HepG2 (cell line): ENCODE measurements around the gene PATE4. TPM values are rescaled to one million over a fixed set of nuclear protein-coding genes. Genes with fewer than 3 reads are reported as not detected.

Experiments
- ATAC-seq: fragments of 200-7000 bp; cut with Tn5 transposase; 3 replicates; pipeline ENCODE4 v1.9.1; 2020; ENCODE audit warnings: mild to moderate bottlenecking, moderate library complexity
- BruUV-seq: library from RNA; stranded (reverse); fragments of 400-500 nt; replicated peaks from 2 replicates; lab custom pipeline; 2021; lab: Mats Ljungman, UMichigan
- CTCF ChIA-PET: fragments of 300-600 bp; formaldehyde crosslinking; extraction: SDS; loops from one replicate; lab custom pipeline; 2021; ENCODE audit warnings: low total read pairs, inconsistent platforms, low intra/inter-chr PET ratio; lab: Yijun Ruan, JAX
- POLR2A ChIA-PET: fragments of 350-600 bp; sonication (Branson Sonifier 250); formaldehyde crosslinking; loops from one replicate; lab custom pipeline; 2020; ENCODE audit warnings: antibody characterized with exemption, inconsistent platforms; lab: Yijun Ruan, JAX
- DNase-seq: peaks from one replicate; pipeline ENCODE4 v3.0.0-alpha.2; 2015; ENCODE audit warnings: low spot score
- FAIRE-seq: peaks from 3 replicates; lab custom pipeline; 2011; peaks lifted over from hg19 to GRCh38; lab: Jason Lieb, UNC
- H2AFZ ChIP-seq: one replicate; pipeline ENCODE4 v1.6.1; 2011; ENCODE audit warnings: low read length, inconsistent platforms
- H3K27ac ChIP-seq: fragments of 300-600 bp; 3 replicates; pipeline ENCODE4 v1.8.0; 2011; ENCODE audit warnings: mixed run types, mild to moderate bottlenecking, mixed read lengths, low read length, inconsistent platforms; ENCODE audit not compliant: insufficient read depth; ENCODE audit errors: extremely low read length
- H3K27me3 ChIP-seq, 2 experiments: fragments of 200-600 bp in 1 of 2; 2 replicates in 1 of 2; 3 replicates in 1 of 2; pipeline versions ENCODE4 v1.6.0 to v1.8.0; 2011; ENCODE audit warnings: low read length in 2 of 2, mild to moderate bottlenecking in 2 of 2, moderate library complexity in 2 of 2, inconsistent platforms in 1 of 2; ENCODE audit not compliant: insufficient read depth in 2 of 2, control insufficient read depth in 1 of 2
- H3K36me3 ChIP-seq, 2 experiments: fragments of 200-600 bp in 1 of 2; replicated peaks in 1 of 2; 2 replicates in 1 of 2; 3 replicates in 1 of 2; pipeline versions ENCODE4 v1.5.1 to v1.8.0; 2011; ENCODE audit warnings: low read length in 2 of 2, inconsistent platforms in 1 of 2; ENCODE audit not compliant: insufficient read depth in 2 of 2, control insufficient read depth in 1 of 2
- H3K4me1 ChIP-seq: 2 replicates; pipeline ENCODE4 v1.5.1; 2012; ENCODE audit warnings: low read length, inconsistent platforms; ENCODE audit not compliant: insufficient read depth
- H3K4me2 ChIP-seq: 2 replicates; pipeline ENCODE4 v1.6.0; 2011; ENCODE audit warnings: low read depth, low read length, inconsistent platforms
- H3K4me3 ChIP-seq, 3 experiments: fragments of 200-600 bp in 1 of 3; sonication (generic), shearing (Covaris generic) in 1 of 3; replicated peaks in 1 of 3; 2 replicates each; pipeline ENCODE4 v1.5.1; 2011 to 2016; ENCODE audit warnings: low read length in 3 of 3, inconsistent platforms in 2 of 3, low read depth in 2 of 3, mild to moderate bottlenecking in 2 of 3, control low read depth in 1 of 3, mixed read lengths in 1 of 3; ENCODE audit not compliant: insufficient read depth in 1 of 3
- H3K79me2 ChIP-seq: one replicate; pipeline ENCODE4 v1.6.1; 2011; ENCODE audit warnings: low read length, inconsistent platforms; ENCODE audit not compliant: insufficient read depth
- H3K9ac ChIP-seq: 2 replicates; pipeline ENCODE4 v1.6.0; 2011; ENCODE audit warnings: mild to moderate bottlenecking, low read depth, low read length, inconsistent platforms; ENCODE audit not compliant: insufficient read depth
- H3K9me3 ChIP-seq: 2 replicates; pipeline ENCODE4 v1.5.1; 2012; ENCODE audit warnings: mild to moderate bottlenecking, low read length
- H4K20me1 ChIP-seq: 2 replicates; pipeline ENCODE4 v1.6.0; 2011; ENCODE audit warnings: inconsistent platforms, mild to moderate bottlenecking, low read length, moderate library complexity; ENCODE audit not compliant: insufficient read depth
- AHR ChIP-seq: IDR thresholded peaks from 2 replicates; pipeline ENCODE4 v1.6.1; 2018; ENCODE audit warnings: missing genetic modification reagents, missing compliant biosample characterization
- ETV5 ChIP-seq: IDR thresholded peaks from 2 replicates; pipeline ENCODE4 v1.6.1; 2018; ENCODE audit warnings: missing biosample characterization, missing genetic modification reagents, inconsistent platforms, borderline replicate concordance
- HOXA3 ChIP-seq: sonication (generic); formaldehyde crosslinking; IDR thresholded peaks from 2 replicates; pipeline ENCODE4 v1.5.0; 2020; ENCODE audit warnings: missing genetic modification reagents
- IKZF1 ChIP-seq: fragments of 450-650 bp; IDR thresholded peaks from 2 replicates; pipeline ENCODE4 v1.7.1; 2016
- MZF1 ChIP-seq: sonication (generic); formaldehyde crosslinking; IDR thresholded peaks from 2 replicates; pipeline ENCODE4 v1.8.1; 2023; ENCODE audit warnings: mild to moderate bottlenecking, missing genetic modification reagents, borderline replicate concordance
- NFE2L1 ChIP-seq: sonication (generic); formaldehyde crosslinking; IDR thresholded peaks from 2 replicates; pipeline ENCODE4 v1.4.0; 2020; ENCODE audit warnings: missing genetic modification reagents, mild to moderate bottlenecking, borderline replicate concordance
- NFIB ChIP-seq: sonication (generic); formaldehyde crosslinking; IDR thresholded peaks from 2 replicates; pipeline ENCODE4 v1.9.0; 2021; ENCODE audit warnings: missing genetic modification reagents, mild to moderate bottlenecking, borderline replicate concordance
- PHF5A ChIP-seq: IDR thresholded peaks from one replicate; pipeline ENCODE4 v1.6.1; 2018; ENCODE audit warnings: low read depth, missing genetic modification reagents; ENCODE audit not compliant: unreplicated experiment
- REST ChIP-seq, 2 experiments: IDR thresholded peaks; 2 replicates each; pipeline ENCODE4 v1.6.1; 2011 to 2012; ENCODE audit warnings: low read length in 2 of 2, borderline replicate concordance in 1 of 2, low read depth in 1 of 2, mild to moderate bottlenecking in 1 of 2, moderate library complexity in 1 of 2
- TBX3 ChIP-seq: fragments of 450-650 bp; IDR thresholded peaks from 2 replicates; pipeline ENCODE4 v1.6.1; 2017; ENCODE audit warnings: antibody characterized with exemption, mild to moderate bottlenecking, inconsistent platforms, borderline replicate concordance
- YY1 ChIP-seq: IDR thresholded peaks from 2 replicates; pipeline ENCODE4 v1.6.1; 2011; ENCODE audit warnings: low read length, low read depth, moderate library complexity, mild to moderate bottlenecking; ENCODE audit not compliant: insufficient read depth, insufficient replicate concordance
- ZBTB7B ChIP-seq: sonication (generic); formaldehyde crosslinking; IDR thresholded peaks from 2 replicates; pipeline ENCODE4 v1.4.0; 2020; ENCODE audit warnings: missing genetic modification reagents
- ZNF180 ChIP-seq: sonication (generic); formaldehyde crosslinking; IDR thresholded peaks from 2 replicates; pipeline ENCODE4 v1.4.0; 2020; ENCODE audit warnings: low read depth, missing genetic modification reagents, borderline replicate concordance
- ZNF724P ChIP-seq: sonication (generic); formaldehyde crosslinking; IDR thresholded peaks from 2 replicates; pipeline ENCODE4 v1.8.0; 2022; ENCODE audit warnings: missing genetic modification reagents, borderline replicate concordance
- ZSCAN22 ChIP-seq: sonication (generic); formaldehyde crosslinking; IDR thresholded peaks from 2 replicates; pipeline ENCODE4 v1.4.0; 2020; ENCODE audit warnings: mild to moderate bottlenecking, missing genetic modification reagents
- WGBS: methylation state at CpG from one replicate; pipeline ENCODE4 v1.1.6; 2017; ENCODE audit warnings: low lambda C conversion rate; 5-methylcytosine and 5-hydroxymethylcytosine counted together
- in situ Hi-C: cut with HindIII; loops from 2 replicates; pipeline ENCODE4 v1.10.0; 2017; ENCODE audit warnings: low pct_unique_long_range_greater_than_20kb; ENCODE audit not compliant: extremely low pct_ligation_motif_present
- intact Hi-C: fragments of 100-400 bp; cut with micrococcal nuclease; formaldehyde crosslinking; loops from one replicate; pipeline ENCODE4 v1.10.0; 2022; ENCODE audit not compliant: unreplicated experiment
- polyA plus RNA-seq, 8 experiments: library from polyadenylated mRNA; depleted of rRNA in 3 of 8; stranded (reverse) in 7 of 8; unstranded in 1 of 8; fragments of >200 nt; fragmentation: Illumina TruSeq in 4 of 8; extraction: Trizol in 4 of 8; gene quantifications; 2 replicates each; pipeline versions ENCODE4 v1.2.1 to v1.2.3, GENCODE V29; 2011 to 2016; ENCODE audit warnings: low read depth in 4 of 8, missing spikeins in 1 of 8, mixed read lengths in 1 of 8; ENCODE audit not compliant: insufficient read depth in 1 of 8
- total RNA-seq, 5 experiments: library from RNA; depleted of rRNA; stranded (reverse); fragments of >200 nt; fragmentation: Illumina TruSeq; extraction: Trizol; gene quantifications; 2 replicates each; pipeline ENCODE4 v1.2.3, GENCODE V29; 2016; ENCODE audit warnings: low read depth in 1 of 5

The PATE4 gene
- total and polyA plus RNA-seq, 2 of the 13 experiments (the other 11 are each of a cell fraction or from before 2014, with no cell fraction given): not detected

GRCh38 chr11:125797641-125798040, 35.5 kb upstream of the PATE4 start:
- ATAC-seq (no peak), FAIRE-seq (no peak), DNase-seq (no peak)
- no peaks in the 10 kb centered on the region for H3K79me2 ChIP-seq
- H3K9ac ChIP-seq: no peak overlapping the region
- H3K4me3 ChIP-seq: no peak overlapping the region
- H3K9me3 ChIP-seq: peaks cover 9% of the 10 kb centered on the region
- no peaks in the 10 kb centered on the region for H3K4me1 ChIP-seq
- no peak overlapping the region for H3K4me2 ChIP-seq
- no TSS peak for BruUV-seq
- 0% methylated on average over 2 of the region's 4 CpGs for WGBS
- no peaks in the 10 kb centered on the region for H3K36me3 ChIP-seq
- H4K20me1 ChIP-seq: no peaks in the 10 kb centered on the region
- in situ Hi-C loops: no loop called here
- TF ChIP-seq NFIB (CRISPR knock-in tag) (no peak), MZF1 (no peak), NFE2L1 (CRISPR knock-in tag) (no peak), ETV5 (CRISPR knock-in tag) (no peak), ZNF724P (CRISPR knock-in tag) (no peak), HOXA3 (no peak), ZNF180 (CRISPR knock-in tag) (no peak), YY1 (no peak)
- intact Hi-C loops: no loop called here
- ChIA-PET POLR2A (no interaction called here), CTCF (no interaction called here)
- no peaks in the 10 kb centered on the region for H3K27me3 ChIP-seq
- H2AFZ ChIP-seq: no peak overlapping the region
- H3K27ac ChIP-seq: no peak overlapping the region

- H3K79me2 ChIP-seq: no peaks in the 10 kb centered on the region
- no peak overlapping the region for H2AFZ ChIP-seq
- no peaks in the 10 kb centered on the region for H3K27me3 ChIP-seq
- H4K20me1 ChIP-seq: no peaks in the 10 kb centered on the region
- no peaks in the 10 kb centered on the region for H3K36me3 ChIP-seq
- H3K9me3 ChIP-seq: peaks cover 18% of the 10 kb centered on the region
- WGBS: 0% methylated on average over 2 of the region's 2 CpGs
- no TSS peak for BruUV-seq
- H3K4me3 ChIP-seq: no peak overlapping the region
- DNase-seq (no peak), FAIRE-seq (no peak), ATAC-seq (no peak)
- no peak overlapping the region for H3K9ac ChIP-seq
- no peaks in the 10 kb centered on the region for H3K4me1 ChIP-seq
- H3K4me2 ChIP-seq: no peak overlapping the region
- no peak overlapping the region for H3K27ac ChIP-seq
- POLR2A ChIA-PET: no interaction called here
- CTCF ChIA-PET: no interaction called here
- TF ChIP-seq IKZF1 (no peak), PHF5A (no peak), TBX3 (no peak), AHR (CRISPR knock-in tag) (no peak), ZBTB7B (no peak), REST (IDR thresholded peaks at IDR 0.05; ENCODE audit: borderline replicate concordance in 1 of 2, low read depth in 1 of 2, low read length in 2 of 2) (peak in 1 of 2 experiments; percentile 80; a peak in 1 of 4 replicates), ZSCAN22 (CRISPR knock-in tag) (no peak)
- intact Hi-C loops: no loop called here
- in situ Hi-C loops: no loop called here
These were observed 33.3 kb upstream of the PATE4 start for GRCh38 chr11:125799808-125800207.
